Testis (tissue), 3 donors: ENCODE results near the gene INSC. TPM values are rescaled to one million over a fixed set of nuclear protein-coding genes. Genes with fewer than 3 reads are reported as not detected.

ENCODE experiments used
- DNase-seq: peaks from one replicate; pipeline ENCODE4 v3.0.0-alpha.2; 2019
- H3K27ac ChIP-seq, 2 donors: fragments of 200-600 bp; sonication (generic); one replicate each; pipeline ENCODE4 v1.5.1; 2019
- H3K27me3 ChIP-seq: fragments of 200-600 bp; sonication (generic); one replicate; pipeline ENCODE4 v1.5.1; 2019
- H3K36me3 ChIP-seq: fragments of 200-600 bp; sonication (generic); one replicate; pipeline ENCODE4 v1.5.1; 2017; ENCODE audit warnings: low read depth; ENCODE audit errors: missing control alignments
- H3K4me1 ChIP-seq: fragments of 200-600 bp; sonication (generic); one replicate; pipeline ENCODE4 v1.5.1; 2019
- H3K4me3 ChIP-seq, 2 donors: fragments of 200-600 bp; sonication (generic); one replicate each; pipeline ENCODE4 v1.5.1; 2017 to 2019
- H3K9me3 ChIP-seq: fragments of 200-600 bp; sonication (generic); one replicate; pipeline ENCODE4 v1.5.1; 2017
- POLR2A ChIP-seq: fragments of 450-650 bp; IDR thresholded peaks from one replicate; pipeline ENCODE4 v1.6.1; 2017; ENCODE audit warnings: antibody characterized with exemption, mild to moderate bottlenecking, moderate library complexity
- WGBS, 2 donors: methylation state at CpG; one replicate each; pipeline ENCODE4 v1.1.5; 2018; 5-methylcytosine and 5-hydroxymethylcytosine counted together
- intact Hi-C: fragments of 100-400 bp; cut with DNase I; formaldehyde crosslinking; loops from one replicate; pipeline ENCODE4 v1.15.1; 2023; ENCODE audit warnings: low total_unique reads
- polyA plus RNA-seq: library from polyadenylated mRNA; stranded (reverse); fragments of 350-450 nt; fragmentation: Illumina TruSeq; extraction: RNeasy Lipid Tissue Mini Kit (QIAGEN cat#74804); gene quantifications from one replicate; pipeline ENCODE4 v1.2.3, GENCODE V29; 2014; ENCODE audit warnings: low read depth, low replicate concordance; ENCODE audit not compliant: insufficient read depth
- total RNA-seq, 2 donors: library from RNA; depleted of rRNA; stranded (reverse); fragments of >200 nt; gene quantifications; one replicate each; pipeline ENCODE4 v1.2.3, GENCODE V29; 2016
- TF ChIP-seq, protein P1 (sequence below), 3 experiments: fragments of 450-650 bp in 2 of 3; fragments of 200-600 bp in 1 of 3; sonication (generic) in 1 of 3; IDR thresholded peaks; one replicate each; pipeline ENCODE4 v1.5.1; 2016 to 2019; ENCODE audit warnings: antibody characterized with exemption in 3 of 3, mild to moderate bottlenecking in 2 of 3, moderate library complexity in 1 of 3

The INSC gene
- total and polyA plus RNA-seq, 3 donors from 2014 or later: 2.2 to 2.5 (median 2.2) TPM

DNA sequence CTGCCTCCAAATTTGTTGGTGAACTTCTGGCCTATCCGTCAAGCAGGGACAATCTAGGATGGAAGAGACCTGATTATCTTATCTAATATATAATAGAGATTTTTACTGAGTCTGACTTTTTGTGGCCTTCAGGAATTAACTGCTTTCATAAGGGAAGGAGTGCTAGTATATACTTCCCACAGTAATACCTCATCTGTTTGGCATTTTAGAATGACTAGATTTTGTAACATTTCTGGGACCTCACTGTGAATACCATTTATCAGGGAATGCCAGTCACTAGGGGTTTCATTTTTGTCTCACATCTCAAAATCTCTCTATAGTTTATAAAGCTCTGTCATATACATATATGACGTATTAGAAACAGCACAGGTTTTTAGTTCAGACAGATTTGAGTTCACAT lies 114.3 kb downstream of the INSC start:
- WGBS, 2 donors: 0% methylated on average over 2 of the region's 2 CpGs
- intact Hi-C loops: no loop called here
- Histone ChIP-seq H3K4me1 (no peaks in the 10 kb centered on the region), H3K4me3 (no peak overlapping the region), H3K9me3 (no peaks in the 10 kb centered on the region), H3K27ac (no peak overlapping the region), H3K27me3 (no peaks in the 10 kb centered on the region), H3K36me3 (no peaks in the 10 kb centered on the region)
- TF ChIP-seq, protein P1, sequence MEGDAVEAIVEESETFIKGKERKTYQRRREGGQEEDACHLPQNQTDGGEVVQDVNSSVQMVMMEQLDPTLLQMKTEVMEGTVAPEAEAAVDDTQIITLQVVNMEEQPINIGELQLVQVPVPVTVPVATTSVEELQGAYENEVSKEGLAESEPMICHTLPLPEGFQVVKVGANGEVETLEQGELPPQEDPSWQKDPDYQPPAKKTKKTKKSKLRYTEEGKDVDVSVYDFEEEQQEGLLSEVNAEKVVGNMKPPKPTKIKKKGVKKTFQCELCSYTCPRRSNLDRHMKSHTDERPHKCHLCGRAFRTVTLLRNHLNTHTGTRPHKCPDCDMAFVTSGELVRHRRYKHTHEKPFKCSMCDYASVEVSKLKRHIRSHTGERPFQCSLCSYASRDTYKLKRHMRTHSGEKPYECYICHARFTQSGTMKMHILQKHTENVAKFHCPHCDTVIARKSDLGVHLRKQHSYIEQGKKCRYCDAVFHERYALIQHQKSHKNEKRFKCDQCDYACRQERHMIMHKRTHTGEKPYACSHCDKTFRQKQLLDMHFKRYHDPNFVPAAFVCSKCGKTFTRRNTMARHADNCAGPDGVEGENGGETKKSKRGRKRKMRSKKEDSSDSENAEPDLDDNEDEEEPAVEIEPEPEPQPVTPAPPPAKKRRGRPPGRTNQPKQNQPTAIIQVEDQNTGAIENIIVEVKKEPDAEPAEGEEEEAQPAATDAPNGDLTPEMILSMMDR (IDR thresholded peaks at IDR 0.05): no peak
- no peak for TF ChIP-seq POLR2A
- no peak for DNase-seq

DNA sequence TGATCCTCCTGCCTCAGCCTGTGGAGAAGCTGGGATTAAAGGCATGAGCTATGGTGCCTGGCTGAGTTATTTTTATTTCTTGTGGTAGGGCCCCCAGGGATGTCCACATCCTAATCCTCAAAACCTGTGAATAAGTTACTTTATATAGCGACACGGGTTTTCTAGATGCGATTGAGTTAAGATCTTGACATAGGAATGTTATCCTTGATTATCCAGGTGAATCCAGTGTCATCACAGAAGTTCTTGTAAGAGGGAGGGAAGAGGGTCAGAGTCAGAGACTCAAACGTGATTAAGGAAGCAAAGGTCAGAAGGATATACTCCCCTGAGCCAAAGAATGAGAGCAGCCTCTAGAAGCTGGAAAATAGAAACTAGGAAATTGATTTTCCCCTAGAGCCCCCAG lies 117.8 kb downstream of the INSC start:
- intact Hi-C loops: no loop called here
- H3K27me3 ChIP-seq: no peaks in the 10 kb centered on the region

DNA sequence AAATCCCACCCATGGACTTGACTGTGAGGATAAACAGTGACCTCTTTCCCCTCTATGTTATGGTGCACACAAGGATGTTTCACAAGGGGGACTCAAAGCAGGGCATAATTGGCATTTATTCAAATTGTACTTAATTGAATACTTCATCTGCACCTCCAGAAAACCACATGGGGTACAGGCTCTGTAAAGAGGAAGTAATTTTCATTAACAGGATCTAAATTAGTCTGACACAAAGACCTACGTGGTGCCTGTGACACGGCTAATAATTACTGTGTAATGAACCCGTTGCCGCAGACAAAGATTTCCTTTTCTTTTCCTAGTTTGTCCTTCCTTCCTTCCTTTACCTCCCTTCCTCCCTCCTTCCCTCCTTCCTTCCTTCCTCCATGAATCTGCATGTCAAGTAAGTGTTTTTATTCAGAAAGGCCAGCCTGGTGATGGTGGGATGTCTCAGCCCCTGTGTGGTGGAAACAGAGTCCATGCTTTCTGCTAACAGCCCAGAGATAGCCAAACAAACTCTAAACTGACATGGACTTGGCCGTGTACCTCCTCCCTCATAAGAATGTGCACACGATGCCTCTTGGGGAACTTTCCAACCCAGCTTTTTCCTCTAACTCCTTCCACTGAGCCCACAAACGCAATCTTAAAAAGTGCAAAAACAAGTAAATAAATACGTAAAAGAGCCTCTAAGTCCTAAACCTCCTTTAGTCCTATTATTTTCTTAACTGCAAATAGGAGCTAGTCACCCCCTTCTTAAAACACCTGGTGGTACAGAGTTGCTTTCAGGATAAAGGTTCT lies 118.8 kb downstream of the INSC start:
- no peak overlapping the region for H3K27ac ChIP-seq
- TF ChIP-seq, protein P1 (IDR thresholded peaks at IDR 0.05): no peak
- TF ChIP-seq POLR2A: no peak
- H3K9me3 ChIP-seq: no peaks in the 10 kb centered on the region
- intact Hi-C loops: no loop called here
- H3K4me1 ChIP-seq: no peaks in the 10 kb centered on the region
- no peaks in the 10 kb centered on the region for H3K36me3 ChIP-seq
- H3K4me3 ChIP-seq: no peak overlapping the region
- no peak for DNase-seq
- 58 to 60% methylated on average over 8 of the region's 8 CpGs for WGBS, 2 donors
- no peaks in the 10 kb centered on the region for H3K27me3 ChIP-seq

More for the DNA sequence above, 117.8 kb downstream of the INSC start:
- Histone ChIP-seq H3K36me3 (no peaks in the 10 kb centered on the region), H3K27ac (no peak overlapping the region), H3K9me3 (no peaks in the 10 kb centered on the region), H3K4me1 (no peaks in the 10 kb centered on the region), H3K4me3 (no peak overlapping the region)
- TF ChIP-seq, protein P1 (IDR thresholded peaks at IDR 0.05): no peak
- TF ChIP-seq POLR2A: no peak
- DNase-seq: no peak
- WGBS, 2 donors: 65 to 80% methylated on average over 4 of the region's 4 CpGs

DNA sequence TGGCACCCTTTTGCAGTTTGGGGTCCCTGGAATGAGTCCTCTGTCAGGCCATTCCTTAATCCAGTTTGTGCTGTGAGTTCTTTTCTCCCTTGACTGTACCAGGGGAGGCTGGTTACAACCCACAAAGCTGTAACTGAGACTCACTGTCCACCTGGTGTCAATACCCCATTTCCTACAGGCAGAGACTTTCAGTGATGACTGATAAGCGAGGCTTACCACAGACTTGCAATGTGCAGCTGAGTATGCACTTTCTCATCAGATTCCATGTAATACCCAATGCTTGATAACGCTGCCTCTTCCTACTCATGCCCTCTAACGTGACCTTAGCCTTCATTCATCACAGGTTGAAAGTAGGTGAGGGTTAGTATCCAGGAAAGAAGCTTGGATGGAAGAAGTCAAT lies 120.1 kb downstream of the INSC start:
- intact Hi-C loops: no loop called here
- WGBS, 2 donors: 82 to 95% methylated on average over 3 of the region's 3 CpGs
- H3K27ac ChIP-seq: no peak overlapping the region
- no peaks in the 10 kb centered on the region for H3K4me1 ChIP-seq
- no peaks in the 10 kb centered on the region for H3K9me3 ChIP-seq
- no peak for DNase-seq
- no peaks in the 10 kb centered on the region for H3K27me3 ChIP-seq
- no peak overlapping the region for H3K4me3 ChIP-seq
- TF ChIP-seq, protein P1 (IDR thresholded peaks at IDR 0.05): no peak
- no peak for TF ChIP-seq POLR2A
- H3K36me3 ChIP-seq: no peaks in the 10 kb centered on the region

DNA sequence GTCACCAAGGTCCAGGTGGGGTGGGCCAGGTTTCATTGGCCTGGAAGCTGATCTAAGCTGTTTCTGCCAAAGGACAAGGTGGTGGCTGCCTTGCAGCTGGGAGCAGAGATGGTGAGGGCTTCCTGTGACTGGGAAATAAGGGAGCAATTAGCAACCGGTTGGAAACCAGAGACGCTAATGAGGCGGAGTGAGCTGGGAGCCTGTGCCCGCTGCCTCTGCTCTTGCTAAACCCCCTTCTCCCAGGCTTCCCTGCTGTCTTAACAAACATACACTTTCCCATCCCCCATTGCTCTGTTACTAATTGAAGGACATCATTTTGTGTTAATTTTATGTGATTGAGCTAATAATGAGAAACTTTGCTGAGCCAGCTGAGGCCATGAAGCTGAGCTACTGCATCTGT lies 121.8 kb downstream of the INSC start:
- 69 to 75% methylated on average over 4 of the region's 4 CpGs for WGBS, 2 donors
- Histone ChIP-seq H3K27ac (no peak overlapping the region), H3K4me1 (no peaks in the 10 kb centered on the region), H3K9me3 (no peaks in the 10 kb centered on the region), H3K4me3 (no peak overlapping the region), H3K36me3 (no peaks in the 10 kb centered on the region), H3K27me3 (no peaks in the 10 kb centered on the region)
- no peak for DNase-seq
- intact Hi-C loops: no loop called here
- no peak for TF ChIP-seq POLR2A
- TF ChIP-seq, protein P1 (IDR thresholded peaks at IDR 0.05): no peak
